GM18519 (cell line): ENCODE results near the gene OSR1.
"Not testable (repeated sequence)": the region's sequence is repeated elsewhere in the genome, so short reads cannot be mapped to it uniquely, and the experiment has no call there.

Source experiments
- ATAC-seq: cut with Tn5 transposase; IDR thresholded peaks from one replicate; pipeline ENCODE4 v1.9.1; 2021; ENCODE audit warnings: mild to moderate bottlenecking, moderate library complexity; ENCODE audit not compliant: unreplicated experiment, low FRiP score

The OSR1 gene

GRCh38 chr2:19358242-19359020, at the start of gene OSR1:
Gene OSR1 (minus strand): TSS chr2:19358623. CDS start chr2:19353805, 4,818 bp downstream.
- no peak for ATAC-seq

- ATAC-seq = no peak
Observed at GRCh38 chr2:19403785-19404184, 45.4 kb upstream of the OSR1 start.

GRCh38 chr2:19392191-19392590, 33.8 kb upstream of the OSR1 start:
- ATAC-seq = no peak

GRCh38 chr2:19389469-19389868, 31.0 kb upstream of the OSR1 start:
- not testable (repeated sequence) for ATAC-seq

GRCh38 chr2:19380532-19380931, 22.1 kb upstream of the OSR1 start:
- no peak for ATAC-seq

- ATAC-seq = no peak
Observed at GRCh38 chr2:19378939-19379338, 20.5 kb upstream of the OSR1 start.

- ATAC-seq = no peak
Observed at GRCh38 chr2:19377717-19378116, 19.3 kb upstream of the OSR1 start.

- no peak for ATAC-seq
Observed at GRCh38 chr2:19373352-19373751, 14.9 kb upstream of the OSR1 start.

GRCh38 chr2:19371996-19372582, 13.7 kb upstream of the OSR1 start:
- ATAC-seq = no peak

- ATAC-seq = no peak
Observed at GRCh38 chr2:19369341-19369955, 11.0 kb upstream of the OSR1 start.

- ATAC-seq = no peak
Observed at GRCh38 chr2:19368760-19369159, 10.3 kb upstream of the OSR1 start.

- ATAC-seq = no peak
Observed at GRCh38 chr2:19367326-19367725, 8.9 kb upstream of the OSR1 start.

GRCh38 chr2:19365126-19365525, 6.7 kb upstream of the OSR1 start:
- ATAC-seq = no peak

- no peak for ATAC-seq
Observed at GRCh38 chr2:19364014-19364413, 5.6 kb upstream of the OSR1 start.

GRCh38 chr2:19363474-19363778, 5.0 kb upstream of the OSR1 start:
- ATAC-seq = no peak

- ATAC-seq = no peak
Observed at GRCh38 chr2:19362755-19363473, 4.5 kb upstream of the OSR1 start.

- no peak for ATAC-seq
Observed at GRCh38 chr2:19362094-19362754, 3.8 kb upstream of the OSR1 start.

GRCh38 chr2:19361325-19361990, 3.0 kb upstream of the OSR1 start:
- ATAC-seq = no peak

- no peak for ATAC-seq
Observed at GRCh38 chr2:19360966-19361321, 2.5 kb upstream of the OSR1 start.

- no peak for ATAC-seq
Observed at GRCh38 chr2:19360266-19360965, 2.0 kb upstream of the OSR1 start.
